T-cell (primary cell): ENCODE results near the gene TIAL1. TPM values are rescaled to one million over a fixed set of nuclear protein-coding genes. Genes with fewer than 3 reads are reported as not detected.

Source experiments
- ATAC-seq, 4 experiments: fragments of 200-7000 bp in 3 of 4; fragments of 150-1000 bp in 1 of 4; cut with Tn5 transposase; replicated peaks in 1 of 4; 1 replicate in 3 of 4; 2 replicates in 1 of 4; pipeline ENCODE4 v1.10.0; 2021; ENCODE audit warnings: moderate library complexity in 3 of 4, mild to moderate bottlenecking in 2 of 4, moderate number of reproducible peaks in 1 of 4
- CTCF ChIA-PET, 2 donors: fragments of 300-600 bp; sonication (Branson Sonifier 250); formaldehyde crosslinking; loops; one replicate each; lab custom pipeline; 2022; ENCODE audit warnings: antibody characterized with exemption in 2 of 2; lab: Charles Lee
- POLR2A ChIA-PET, 2 donors: fragments of 300-600 bp; sonication (Branson Sonifier 250); formaldehyde crosslinking; loops; one replicate each; lab custom pipeline; 2022; ENCODE audit warnings: antibody characterized with exemption in 2 of 2; lab: Charles Lee
- DNase-seq, 35 experiments: peaks; one replicate each; pipeline versions ENCODE4 v3.0.0 to v3.0.0-alpha.2; 2013 to 2023
- H3K27ac ChIP-seq: one replicate; pipeline ENCODE4 v1.5.1; 2013; ENCODE audit warnings: low read length
- H3K27me3 ChIP-seq, 2 experiments: replicated peaks in 1 of 2; 1 replicate in 1 of 2; 2 replicates in 1 of 2; pipeline versions ENCODE4 v1.6.1 to v1.7.0; 2013; ENCODE audit warnings: low read length in 1 of 2, mixed read lengths in 1 of 2; ENCODE audit not compliant: control insufficient read depth in 2 of 2, insufficient read depth in 2 of 2; ENCODE audit errors: extremely low read depth in 1 of 2
- H3K36me3 ChIP-seq, 2 donors: 1 replicate in 1 of 2; 2 replicates in 1 of 2; pipeline versions ENCODE4 v1.6.1 to v1.7.0; 2013; ENCODE audit warnings: low read length in 1 of 2; ENCODE audit not compliant: control insufficient read depth in 2 of 2, insufficient read depth in 1 of 2; ENCODE audit errors: extremely low read depth in 1 of 2
- H3K4me1 ChIP-seq, 2 experiments: 1 replicate in 1 of 2; 2 replicates in 1 of 2; pipeline versions ENCODE4 v1.6.1 to v1.7.0; 2013; ENCODE audit warnings: low read length in 2 of 2, mixed read lengths in 1 of 2; ENCODE audit not compliant: insufficient read depth in 2 of 2, control insufficient read depth in 1 of 2; ENCODE audit errors: extremely low read depth in 1 of 2
- H3K4me3 ChIP-seq, 2 donors: 1 replicate in 1 of 2; 2 replicates in 1 of 2; pipeline versions ENCODE4 v1.5.1 to v1.7.0; 2013; ENCODE audit warnings: mild to moderate bottlenecking in 2 of 2, low read length in 1 of 2, moderate library complexity in 1 of 2; ENCODE audit not compliant: control insufficient read depth in 1 of 2; ENCODE audit errors: extremely low read depth in 1 of 2
- H3K9me3 ChIP-seq: 2 replicates; pipeline ENCODE4 v1.7.0; 2013
- H3K27ac Mint-ChIP-seq, 2 donors: one replicate each; pipeline ENCODE4 v1.8.0; 2020 to 2021; ENCODE audit warnings: mild to moderate bottlenecking in 2 of 2, mixed read lengths in 2 of 2
- H3K27me3 Mint-ChIP-seq, 2 donors: one replicate each; pipeline ENCODE4 v1.8.0; 2021 to 2022; ENCODE audit warnings: mixed read lengths in 2 of 2
- H3K36me3 Mint-ChIP-seq: one replicate; pipeline ENCODE4 v1.8.0; 2021; ENCODE audit warnings: mixed read lengths
- H3K4me1 Mint-ChIP-seq, 3 donors: one replicate each; pipeline ENCODE4 v1.8.0; 2020 to 2022; ENCODE audit warnings: mixed read lengths in 3 of 3, mild to moderate bottlenecking in 1 of 3
- H3K4me3 Mint-ChIP-seq, 3 donors: one replicate each; pipeline ENCODE4 v1.8.0; 2020 to 2022; ENCODE audit warnings: mild to moderate bottlenecking in 3 of 3, mixed read lengths in 3 of 3, moderate library complexity in 3 of 3
- H3K9me3 Mint-ChIP-seq, 3 donors: one replicate each; pipeline ENCODE4 v1.8.0; 2020 to 2022; ENCODE audit warnings: mixed read lengths in 3 of 3
- WGBS: methylation state at CpG from one replicate; pipeline ENCODE4 v1.1.5; 2013; ENCODE audit warnings: missing lambda C conversion rate; ENCODE audit not compliant: insufficient coverage; 5-methylcytosine and 5-hydroxymethylcytosine counted together
- total RNA-seq, 35 experiments: library from RNA in 6 of 35; stranded (reverse) in 6 of 35; fragments of 120-200 nt in 1 of 35; gene quantifications; one replicate each; pipeline versions ENCODE4 v1.2.1 to v1.2.4 and lab custom pipeline; 2013 to 2026

The TIAL1 gene
- total RNA-seq, 5 donors from 2014 or later (not counting 1 experiment from before 2014, with no cell fraction given), result 147 to 197 (median 156) TPM

DNA sequence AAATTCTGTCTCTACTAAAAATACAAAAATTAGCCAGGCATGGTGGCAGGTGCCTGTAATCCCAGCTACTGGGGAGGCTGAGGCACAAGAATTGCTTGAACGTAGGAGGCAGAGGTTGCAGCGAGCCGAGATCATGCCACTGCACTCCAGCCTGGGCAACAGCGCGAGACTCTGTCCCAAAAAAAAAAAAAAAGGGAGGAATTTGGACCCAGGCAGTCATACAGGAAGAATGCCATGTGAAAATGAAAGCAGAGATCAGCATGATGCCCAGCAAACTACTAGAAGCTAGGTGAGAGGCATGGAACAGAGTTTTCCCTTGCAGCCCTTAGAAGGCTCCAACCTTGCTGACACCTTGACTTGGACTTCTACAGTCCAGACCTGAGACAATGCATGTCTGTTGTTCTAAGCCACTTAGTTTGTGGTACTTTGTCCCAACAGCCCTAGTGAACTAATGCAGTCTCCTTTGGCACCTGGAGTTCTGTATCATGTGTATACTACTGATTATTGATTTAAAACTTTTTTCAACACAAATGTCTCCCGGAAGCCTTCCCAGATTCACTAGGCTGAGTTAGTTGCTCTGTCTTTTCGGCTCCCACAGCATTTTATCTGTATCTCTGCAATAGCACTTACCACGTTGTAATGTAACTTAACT, 44.2 kb upstream of the TIAL1 start:
- no peak overlapping the region for H3K4me3 ChIP-seq
- H3K4me3 Mint-ChIP-seq, result no peak overlapping the region
- ATAC-seq (no peak), DNase-seq (no peak)
- H3K27me3 ChIP-seq, result peaks cover 0 to 5% of the 10 kb centered on the region in 2 experiments
- ChIA-PET POLR2A (no interaction called here), CTCF (no interaction called here)
- H3K27ac Mint-ChIP-seq, result no peak overlapping the region
- no peaks in the 10 kb centered on the region for H3K27me3 Mint-ChIP-seq
- peaks cover 0 to 3% (median 0%) of the 10 kb centered on the region in 3 donors for H3K9me3 Mint-ChIP-seq
- 97% methylated on average over 6 of the region's 8 CpGs for WGBS
- H3K4me1 Mint-ChIP-seq, result peaks cover 17 to 29% (median 25%) of the 10 kb centered on the region in 3 donors
- no peaks in the 10 kb centered on the region for H3K9me3 ChIP-seq
- no peaks in the 10 kb centered on the region for H3K36me3 ChIP-seq
- peaks cover 2 to 29% of the 10 kb centered on the region in 2 experiments for H3K4me1 ChIP-seq
- H3K27ac ChIP-seq, result no peak overlapping the region
- no peaks in the 10 kb centered on the region for H3K36me3 Mint-ChIP-seq

- peaks cover 2 to 29% of the 10 kb centered on the region in 2 experiments for H3K4me1 ChIP-seq
- no peaks in the 10 kb centered on the region for H3K9me3 ChIP-seq
- no peaks in the 10 kb centered on the region for H3K36me3 ChIP-seq
- H3K36me3 Mint-ChIP-seq, result no peaks in the 10 kb centered on the region
- H3K4me3 ChIP-seq, result no peak overlapping the region
- ChIA-PET POLR2A (interaction anchor here in 1 of 2 donors (0.7 kb wide), 1 partner anchor 479 kb away, joined by 6 read pairs; no protein-coding TSS in a partner anchor), CTCF (interaction anchor here in 1 of 2 donors (0.6 to 0.7 kb wide), 2 partner anchors 86 to 589 kb away, joined by 3 to 4 read pairs; partner anchors contain the start of gene INPP5F)
- peaks cover 17 to 29% (median 25%) of the 10 kb centered on the region in 3 donors for H3K4me1 Mint-ChIP-seq
- H3K9me3 Mint-ChIP-seq, result no peaks in the 10 kb centered on the region
- no peak overlapping the region for H3K27ac Mint-ChIP-seq
- ATAC-seq, result no peak
- peaks cover 0 to 4% of the 10 kb centered on the region in 2 experiments for H3K27me3 ChIP-seq
- H3K4me3 Mint-ChIP-seq, result no peak overlapping the region
- H3K27me3 Mint-ChIP-seq, result no peaks in the 10 kb centered on the region
- H3K27ac ChIP-seq, result no peak overlapping the region
- WGBS, result no CpG with 5 or more reads among the region's 6 CpGs
- no peak for DNase-seq
Observed at GRCh38 chr10:119640384-119640783, 43.6 kb upstream of the TIAL1 start.

- no peak for ATAC-seq
- H3K4me1 Mint-ChIP-seq, result peaks cover 17 to 29% (median 25%) of the 10 kb centered on the region in 3 donors
- no peak overlapping the region for H3K27ac Mint-ChIP-seq
Observed at GRCh38 chr10:119638982-119639381, 42.2 kb upstream of the TIAL1 start.

DNA sequence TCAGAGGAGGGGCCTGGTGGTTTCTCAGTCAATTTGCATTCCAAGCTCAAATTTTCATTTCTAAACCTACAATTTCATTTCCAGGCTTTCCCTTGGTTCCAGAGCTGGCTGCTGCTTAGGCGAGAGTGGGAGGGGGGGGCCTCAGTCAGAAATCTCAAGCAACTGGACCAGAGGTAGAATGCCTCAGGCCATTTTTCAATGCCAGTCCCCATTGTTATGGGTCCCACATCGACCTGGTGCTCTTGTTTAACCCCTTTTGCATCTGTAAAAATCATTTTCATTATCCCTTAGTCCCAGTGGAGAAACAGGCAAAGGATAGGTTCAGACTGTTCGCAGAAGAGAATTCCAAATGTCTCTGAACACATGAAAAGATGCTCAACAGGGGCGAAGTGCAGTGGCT, 40.9 kb upstream of the TIAL1 start:
- Histone ChIP-seq H3K36me3 (no peaks in the 10 kb centered on the region), H3K27me3 (no peaks in the 10 kb centered on the region), H3K27ac (no peak overlapping the region), H3K4me1 (peaks cover 1 to 16% of the 10 kb centered on the region in 2 experiments), H3K9me3 (no peaks in the 10 kb centered on the region), H3K4me3 (no peak overlapping the region)
- no peaks in the 10 kb centered on the region for H3K9me3 Mint-ChIP-seq
- no peaks in the 10 kb centered on the region for H3K36me3 Mint-ChIP-seq
- DNase-seq, result no peak
- ATAC-seq, result no peak
- peaks cover 6 to 17% (median 13%) of the 10 kb centered on the region in 3 donors for H3K4me1 Mint-ChIP-seq
- ChIA-PET CTCF (interaction anchor here in 1 of 2 donors (0.6 kb wide), 1 partner anchor 35 kb away, joined by 3 read pairs; no protein-coding TSS in a partner anchor), POLR2A (interaction anchor here in 1 of 2 donors (0.7 kb wide), 1 partner anchor 80 kb away, joined by 10 read pairs; no protein-coding TSS in a partner anchor)
- WGBS, result 57% methylated on average over 2 of the region's 4 CpGs
- H3K4me3 Mint-ChIP-seq, result no peak overlapping the region
- no peaks in the 10 kb centered on the region for H3K27me3 Mint-ChIP-seq
- peak overlapping the region in 1 of 2 donors; percentile 19 for H3K27ac Mint-ChIP-seq

More at GRCh38 chr10:119638982-119639381, 42.2 kb upstream of the TIAL1 start:
- Histone ChIP-seq H3K27ac (no peak overlapping the region), H3K4me3 (no peak overlapping the region), H3K27me3 (no peaks in the 10 kb centered on the region), H3K4me1 (peaks cover 2 to 29% of the 10 kb centered on the region in 2 experiments), H3K36me3 (no peaks in the 10 kb centered on the region), H3K9me3 (no peaks in the 10 kb centered on the region)
- 86% methylated on average over 5 of the region's 7 CpGs for WGBS
- no peak for DNase-seq
- H3K4me3 Mint-ChIP-seq, result no peak overlapping the region
- POLR2A ChIA-PET, result no interaction called here
- CTCF ChIA-PET, result no interaction called here
- no peaks in the 10 kb centered on the region for H3K9me3 Mint-ChIP-seq
- no peaks in the 10 kb centered on the region for H3K27me3 Mint-ChIP-seq
- no peaks in the 10 kb centered on the region for H3K36me3 Mint-ChIP-seq

DNA sequence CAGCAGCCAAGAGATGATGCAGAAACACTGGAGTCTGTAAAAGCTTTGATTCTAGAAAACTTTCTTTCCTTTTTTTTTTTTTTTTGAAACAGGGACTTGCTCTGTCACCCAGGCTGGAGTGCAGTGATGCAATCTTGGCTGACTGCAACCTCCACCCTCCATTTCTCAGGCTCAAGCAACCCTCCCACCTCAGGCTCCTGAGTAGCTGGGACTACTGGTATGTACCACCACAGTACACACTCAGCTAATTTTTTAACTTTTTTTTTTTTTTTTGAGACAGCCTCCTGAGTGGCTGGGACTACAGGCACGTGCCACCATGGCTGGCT, 37.4 kb upstream of the TIAL1 start:
- Histone ChIP-seq H3K4me1 (no peaks in the 10 kb centered on the region), H3K9me3 (no peaks in the 10 kb centered on the region), H3K36me3 (no peaks in the 10 kb centered on the region), H3K27ac (no peak overlapping the region), H3K27me3 (peaks cover 0 to 1% of the 10 kb centered on the region in 2 experiments), H3K4me3 (no peak overlapping the region)
- Mint-ChIP-seq H3K27me3 (peaks cover 0 to 1% of the 10 kb centered on the region in 2 donors), H3K27ac (no peak overlapping the region), H3K4me3 (no peak overlapping the region), H3K4me1 (no peaks in the 10 kb centered on the region), H3K36me3 (no peaks in the 10 kb centered on the region), H3K9me3 (no peaks in the 10 kb centered on the region)
- ChIA-PET POLR2A (no interaction called here), CTCF (interaction anchor here in 1 of 2 donors (0.6 kb wide), 1 partner anchor 204 kb away, joined by 3 read pairs; no protein-coding TSS in a partner anchor)
- DNase-seq, result no peak
- WGBS, result no CpG with 5 or more reads among the region's 1 CpG
- ATAC-seq, result no peak

GRCh38 chr10:119633538-119634218, 36.9 kb upstream of the TIAL1 start:
- CTCF ChIA-PET, result interaction anchor here (0.6 to 0.7 kb wide), 2 partner anchors 45 to 204 kb away, joined by 3 to 7 read pairs; no protein-coding TSS in a partner anchor

More at GRCh38 chr10:119633538-119634218, 36.9 kb upstream of the TIAL1 start:
- Mint-ChIP-seq H3K27me3 (peaks cover 0 to 1% of the 10 kb centered on the region in 2 donors), H3K27ac (no peak overlapping the region), H3K4me3 (no peak overlapping the region), H3K9me3 (no peaks in the 10 kb centered on the region), H3K36me3 (no peaks in the 10 kb centered on the region), H3K4me1 (no peaks in the 10 kb centered on the region)
- Histone ChIP-seq H3K4me3 (no peak overlapping the region), H3K27me3 (peaks cover 0 to 2% of the 10 kb centered on the region in 2 experiments), H3K9me3 (no peaks in the 10 kb centered on the region), H3K4me1 (no peaks in the 10 kb centered on the region), H3K27ac (no peak overlapping the region), H3K36me3 (no peaks in the 10 kb centered on the region)
- ATAC-seq, result no peak
- POLR2A ChIA-PET, result interaction anchor here in 1 of 2 donors (0.7 kb wide), 2 partner anchors 9 to 167 kb away, joined by 10 to 12 read pairs; no protein-coding TSS in a partner anchor
- 71% methylated on average over 1 of the region's 3 CpGs for WGBS
- DNase-seq, result no peak
